GM21529 (cell line): ENCODE data around the gene OR10H4.
"Not testable (repeated sequence)": the region's sequence is repeated elsewhere in the genome, so short reads cannot be mapped to it uniquely, and the experiment has no call there.

ENCODE experiments used
- ATAC-seq: cut with Tn5 transposase; IDR thresholded peaks from one replicate; pipeline ENCODE4 v1.9.1; 2021; ENCODE audit not compliant: unreplicated experiment

OR10H4 gene

DNA sequence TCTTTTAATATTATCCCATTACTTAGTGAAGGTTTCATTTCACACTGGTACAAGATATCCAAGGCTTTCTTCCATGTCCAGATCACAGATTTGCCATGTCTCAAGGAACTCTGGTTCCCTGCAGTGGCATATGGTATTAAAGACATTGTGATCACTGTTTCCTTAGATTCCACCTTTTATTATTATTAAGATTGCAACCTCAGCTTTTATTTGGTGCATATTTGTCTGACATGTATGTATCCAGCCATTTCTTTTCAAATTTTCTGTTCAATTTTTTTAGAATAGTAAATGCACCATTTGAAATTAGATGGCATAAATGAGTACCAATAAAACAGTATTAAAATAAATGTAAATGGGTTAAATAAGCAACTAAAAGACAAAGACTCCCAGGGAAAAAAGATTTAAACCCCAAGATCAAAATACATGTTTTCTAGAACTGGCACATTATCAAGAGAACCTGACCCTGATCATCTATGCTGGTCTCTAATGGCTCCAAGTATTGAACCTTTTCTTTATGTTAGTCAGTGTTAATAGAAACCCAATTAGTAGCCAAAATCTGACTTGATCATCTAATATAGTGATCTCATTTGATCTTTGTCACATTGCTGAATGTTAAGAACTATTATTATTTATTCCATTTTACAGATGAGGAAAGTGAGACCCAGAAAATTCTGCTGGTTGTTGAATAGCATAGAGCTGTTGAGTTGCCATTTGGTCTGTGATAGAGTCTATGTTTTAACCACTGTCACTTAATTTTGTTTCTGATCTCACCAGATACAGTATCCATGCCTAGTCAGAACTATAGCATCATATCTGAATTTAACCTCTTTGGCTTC, at the start of gene OR10H4:
Gene OR10H4, plus strand, starts transcription at position 786 of the 836 bp plus-strand sequence. Its CDS starts 0 bp downstream, at position 786.
- ATAC-seq, result no peak

DNA sequence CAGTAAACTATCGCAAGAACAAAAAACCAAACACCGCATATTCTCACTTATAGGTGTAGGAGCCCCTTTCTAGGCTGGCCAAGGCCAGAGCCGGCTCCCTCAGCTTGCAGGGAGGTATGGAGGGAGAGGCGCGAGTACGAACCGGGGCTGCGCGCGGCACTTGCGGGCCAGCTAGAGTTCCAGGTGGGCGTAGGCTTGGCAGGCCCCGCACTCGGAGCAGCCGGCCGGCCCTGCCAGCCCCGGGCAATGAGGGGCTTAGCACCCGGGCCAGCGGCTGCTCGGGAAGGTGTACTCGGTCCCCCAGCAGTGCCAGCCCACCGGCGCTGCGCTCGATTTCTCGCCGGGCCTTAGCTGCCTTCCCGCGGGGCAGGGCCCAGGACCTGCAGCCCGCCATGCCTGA, 49.2 kb upstream of the OR10H4 start:
- not testable (repeated sequence) for ATAC-seq

DNA sequence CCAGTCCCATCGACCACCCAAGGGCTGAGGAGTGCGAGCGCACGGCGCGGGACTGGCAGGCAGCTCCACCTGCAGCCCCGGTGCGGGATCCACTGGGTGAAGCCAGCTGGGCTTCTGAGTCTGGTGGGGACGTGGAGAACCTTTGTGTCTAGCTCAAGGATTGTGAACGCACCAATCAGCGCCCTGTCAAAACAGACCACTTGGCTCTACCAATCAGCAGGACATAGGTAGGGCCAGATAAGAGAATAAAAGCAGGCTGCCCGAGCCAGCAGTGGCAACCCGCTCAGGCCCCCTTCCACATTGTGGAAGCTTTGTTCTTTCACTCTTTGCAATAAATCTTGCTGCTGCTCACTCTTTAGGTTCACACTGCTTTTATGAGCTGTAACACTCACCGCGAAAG, 48.8 kb upstream of the OR10H4 start:
- ATAC-seq, result not testable (repeated sequence)

GRCh38 chr19:15900504-15900903, 48.3 kb upstream of the OR10H4 start:
- ATAC-seq, result no peak

DNA sequence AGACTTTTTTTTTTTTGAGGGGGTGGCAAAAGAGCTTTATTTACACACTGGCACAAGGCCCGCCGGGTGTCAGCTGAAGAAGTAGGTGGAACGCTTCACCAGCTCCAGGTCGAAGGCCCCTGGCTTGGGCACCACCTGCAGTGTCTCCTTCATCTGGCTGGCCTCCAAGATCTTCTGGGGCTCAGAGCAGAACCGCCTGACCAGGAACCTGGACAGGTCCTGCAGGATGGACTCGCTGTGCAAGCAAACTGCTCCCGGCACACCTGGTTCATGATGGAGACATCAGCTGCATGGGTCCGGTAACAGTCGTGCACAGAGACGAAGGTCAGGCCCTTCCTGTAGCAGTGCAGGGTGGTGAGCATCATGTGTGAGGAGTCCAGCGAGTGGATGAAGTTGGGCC, 46.6 kb upstream of the OR10H4 start:
- ATAC-seq, result no peak

DNA sequence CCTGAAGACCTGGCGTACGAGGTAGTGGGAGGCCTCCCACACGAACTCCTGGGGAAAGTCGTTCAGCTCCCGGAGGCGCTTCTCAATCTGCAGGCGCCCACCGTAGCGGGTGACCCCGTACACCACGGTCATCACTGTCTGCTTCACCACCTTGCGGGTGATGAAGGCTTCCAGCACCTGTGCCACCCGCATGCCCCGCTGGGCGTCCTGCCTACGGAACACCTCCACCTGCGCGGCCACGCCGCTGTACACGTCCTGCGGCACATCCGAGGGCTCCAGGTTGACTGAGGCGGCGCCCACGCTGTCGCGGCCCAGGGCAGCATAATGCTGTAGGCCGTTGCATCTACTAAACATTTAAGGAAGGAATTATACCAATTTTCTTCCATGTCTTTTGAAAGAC, 45.9 kb upstream of the OR10H4 start:
- ATAC-seq, result not testable (repeated sequence)

- ATAC-seq, result no peak
Measured at GRCh38 chr19:15905026-15905425, 43.8 kb upstream of the OR10H4 start.

GRCh38 chr19:15911599-15912235, 37.1 kb upstream of the OR10H4 start:
- no peak for ATAC-seq

DNA sequence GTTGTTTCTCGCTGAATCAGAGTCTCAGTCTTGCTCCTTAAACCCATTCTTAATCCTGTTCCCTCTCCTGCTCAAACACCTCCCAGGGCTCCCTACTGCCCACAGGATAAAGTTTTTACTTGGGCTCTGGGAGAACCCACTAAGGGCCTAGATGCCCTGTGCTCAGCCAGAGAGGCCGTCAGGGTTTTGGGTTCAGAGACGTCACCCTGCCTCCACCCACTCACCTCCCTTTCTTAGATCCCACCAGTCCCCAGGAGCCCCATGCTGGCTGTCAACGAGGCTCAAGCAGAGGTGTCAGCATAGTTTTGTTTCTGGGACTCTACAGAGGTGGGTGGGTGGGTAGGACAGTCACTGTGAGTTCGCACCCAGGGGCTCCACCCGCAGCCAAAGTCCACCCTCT, 35.4 kb upstream of the OR10H4 start:
- ATAC-seq, result no peak

DNA sequence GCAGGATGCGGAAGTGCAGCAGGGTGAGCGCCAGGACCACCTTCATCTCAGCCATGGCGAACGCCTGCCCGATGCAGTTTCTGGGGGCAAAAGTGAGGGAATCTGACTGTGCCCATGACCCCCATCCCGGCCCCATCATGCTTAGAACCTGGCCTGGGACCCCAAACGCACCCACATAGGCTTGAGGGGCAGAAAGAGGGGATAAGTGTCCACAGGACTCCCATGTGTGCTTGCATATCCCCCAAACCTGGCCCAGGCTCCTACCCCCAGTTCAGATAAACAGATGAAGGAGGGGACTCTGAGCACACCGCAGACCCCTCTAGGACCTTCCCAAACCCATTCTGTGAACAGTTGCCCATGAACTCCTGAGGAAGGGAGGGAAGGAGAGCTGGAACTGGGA, 35.0 kb upstream of the OR10H4 start:
- ATAC-seq, result no peak

- ATAC-seq, result no peak
Measured at GRCh38 chr19:15915109-15915508, 33.7 kb upstream of the OR10H4 start.

DNA sequence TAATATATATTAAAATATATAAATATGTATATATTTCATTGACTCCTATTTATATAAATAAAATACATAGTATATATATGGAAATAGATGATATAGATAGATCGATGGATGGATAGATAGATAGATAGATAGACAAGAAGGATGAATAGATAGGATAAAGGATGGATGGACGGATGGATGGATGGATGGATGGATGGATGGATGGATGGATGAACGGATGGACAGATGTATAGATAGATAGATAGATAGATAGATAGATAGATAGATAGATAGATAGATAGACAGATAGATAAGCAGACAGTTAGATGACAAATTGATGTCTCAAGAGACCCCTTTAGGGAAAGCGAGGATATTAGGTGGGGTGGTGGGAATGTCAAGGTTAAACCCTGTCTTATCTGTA, 29.6 kb upstream of the OR10H4 start:
- no peak for ATAC-seq

GRCh38 chr19:15922021-15922420, 26.8 kb upstream of the OR10H4 start:
- ATAC-seq, result no peak

GRCh38 chr19:15923702-15924101, 25.1 kb upstream of the OR10H4 start:
- ATAC-seq, result no peak

GRCh38 chr19:15926484-15926883, 22.3 kb upstream of the OR10H4 start:
- no peak for ATAC-seq

DNA sequence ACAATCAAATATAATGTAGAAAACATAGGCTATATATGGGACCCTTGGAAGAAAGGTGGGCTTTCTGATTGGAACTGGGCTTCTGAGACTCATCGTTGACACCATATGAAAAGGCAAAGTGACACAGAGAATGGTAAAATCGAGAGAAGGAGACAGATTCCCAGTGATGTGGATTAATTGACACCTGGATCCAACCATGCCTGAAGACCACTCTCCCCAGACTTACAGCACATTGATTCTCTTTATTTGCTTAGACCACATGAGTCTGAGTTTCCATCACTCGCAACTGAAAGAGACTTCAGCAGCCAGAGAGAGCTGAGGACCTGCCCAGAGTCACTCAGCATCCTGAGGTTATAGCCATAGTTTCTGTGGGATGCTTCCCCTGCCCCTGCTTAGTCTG, 20.5 kb upstream of the OR10H4 start:
- no peak for ATAC-seq

DNA sequence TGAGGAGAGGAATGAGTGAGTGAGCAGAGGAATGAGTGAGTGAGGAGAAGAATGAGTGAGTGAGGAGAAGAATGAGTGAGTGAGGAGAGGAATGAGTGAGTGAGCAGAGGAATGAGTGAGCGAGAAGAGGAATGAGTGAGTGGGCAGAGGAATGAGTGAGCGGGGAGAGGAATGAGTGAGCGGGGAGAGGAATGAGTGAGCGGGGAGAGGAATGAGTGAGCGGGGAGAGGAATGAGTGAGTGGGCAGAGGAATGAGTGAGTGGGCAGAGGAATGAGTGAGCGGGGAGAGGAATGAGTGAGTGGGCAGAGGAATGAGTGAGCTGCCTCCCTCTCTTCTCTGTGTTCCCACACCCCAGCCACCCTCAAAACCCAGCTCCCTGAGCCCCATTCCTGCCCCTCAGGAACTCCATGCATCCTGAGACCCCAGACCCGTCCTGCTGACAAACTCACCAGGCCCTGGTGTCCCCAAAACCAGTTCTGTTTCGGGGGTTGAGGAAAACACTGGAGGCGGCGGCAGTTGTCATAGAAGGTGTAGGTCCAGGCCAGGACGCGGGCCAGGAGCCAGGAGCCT, 15.0 kb upstream of the OR10H4 start:
- ATAC-seq, result not testable (repeated sequence)

DNA sequence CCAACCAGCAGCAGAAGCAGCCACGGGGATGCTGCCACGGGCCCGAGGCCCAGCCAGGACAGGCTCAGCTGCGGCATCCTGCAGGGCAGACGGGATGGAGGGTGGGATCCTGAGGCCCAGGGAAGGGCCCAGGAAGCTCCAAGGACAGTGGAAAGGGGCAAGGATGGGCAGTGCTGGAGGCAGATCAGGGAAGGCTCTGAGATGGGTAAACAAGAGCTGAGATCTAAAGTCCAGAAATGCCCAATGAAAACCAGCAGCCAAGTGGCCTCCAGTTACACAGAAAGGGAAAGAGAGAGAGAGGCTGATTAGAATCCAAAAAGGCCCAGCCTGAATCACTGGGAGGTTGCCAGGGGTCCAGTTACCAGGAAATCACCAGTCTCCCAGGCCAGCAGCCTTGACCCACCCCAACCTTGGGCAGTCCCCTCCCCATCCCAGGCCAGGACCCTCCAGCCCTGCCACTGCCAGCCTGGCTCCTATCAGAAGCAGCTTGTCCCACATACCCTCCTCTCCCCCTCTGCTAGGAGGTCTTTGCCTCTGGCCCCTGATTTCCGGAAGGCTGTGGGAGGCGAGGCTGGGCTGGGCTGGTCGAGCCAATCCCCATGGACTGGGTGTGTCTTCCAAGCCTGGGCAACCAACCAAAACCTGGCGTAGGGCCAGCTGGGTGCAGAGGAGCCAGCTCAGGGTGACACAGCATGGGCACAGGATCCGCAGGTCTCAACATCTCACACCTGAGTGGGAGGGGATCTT, 14.3 kb upstream of the OR10H4 start, which contains the start of gene CYP4F11:
Gene CYP4F11, minus strand, starts transcription at position 198 of the 747 bp plus-strand sequence. Its CDS starts 121 bp downstream, at position 77.
- ATAC-seq, result no peak

DNA sequence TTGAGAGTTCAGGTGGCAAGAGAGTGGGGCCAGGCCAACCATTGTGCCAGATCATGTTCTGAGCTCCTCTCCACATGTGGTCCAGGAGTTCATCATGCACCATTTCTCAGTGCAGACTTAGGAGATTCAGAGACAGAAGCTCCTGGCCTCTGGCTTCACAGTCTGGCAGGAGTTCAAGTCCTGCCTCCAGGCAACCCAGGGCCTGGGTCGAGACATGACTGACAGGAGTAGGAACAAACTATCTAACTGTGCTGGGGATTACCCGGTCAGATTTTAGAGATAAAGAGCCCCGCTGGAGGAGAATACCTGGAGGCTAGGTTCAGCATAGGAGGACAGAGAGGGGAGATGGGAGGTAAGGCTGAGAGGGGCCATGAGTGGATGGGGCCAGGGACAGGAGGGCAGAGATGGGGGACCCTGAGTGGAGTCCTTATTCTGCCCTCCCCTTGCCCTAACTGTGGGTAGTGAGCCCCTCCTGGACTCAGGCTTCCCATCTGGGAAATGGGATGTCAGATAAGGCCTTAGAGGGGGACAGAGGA, 13.6 kb upstream of the OR10H4 start:
- no peak for ATAC-seq

GRCh38 chr19:15936173-15936572, 12.6 kb upstream of the OR10H4 start:
- ATAC-seq, result no peak

DNA sequence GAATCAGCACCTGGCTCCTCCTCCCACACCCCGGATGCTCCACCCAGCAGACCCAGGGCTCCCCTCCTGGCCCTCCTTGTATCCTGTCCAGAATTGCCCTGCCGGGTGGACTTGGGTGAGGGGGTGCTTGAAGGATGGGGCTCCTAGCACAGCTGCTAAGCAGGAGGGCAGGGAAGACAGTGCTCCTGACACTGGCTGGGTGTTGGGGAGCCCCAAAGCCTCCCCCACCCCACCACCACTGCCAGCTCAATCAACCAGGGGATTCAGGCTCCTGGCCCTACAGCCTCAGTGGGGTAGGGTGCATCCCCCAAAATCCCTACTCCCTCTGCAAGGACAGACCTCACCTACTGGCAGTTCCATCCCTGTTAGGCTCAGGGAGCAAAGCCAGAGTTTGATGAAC, 11.9 kb upstream of the OR10H4 start:
- no peak for ATAC-seq
